ENCODE data around the gene LHX4.
A peak's percentile ranks its signal among the peaks of the same experiment; 100 is the strongest.

Gene LHX4

GRCh38 chr1:180269645-180270529 lies 39.8 kb downstream of the LHX4 start:
- in situ Hi-C loops (cut with HindIII; ENCODE audit: low pct_unique_long_range_greater_than_20kb, low sequenced_read_pairs) = no loop called here
- DNase-seq (ENCODE audit: low read depth in 1 of 2, low spot score in 1 of 2) = peak; percentile 66 to 89
- no peak for TF ChIP-seq JUND (IDR thresholded peaks at IDR 0.05; ENCODE audit: low read depth)

GRCh38 chr1:180270530-180271271 lies 40.6 kb downstream of the LHX4 start:
- in situ Hi-C loops (cut with HindIII; ENCODE audit: low pct_unique_long_range_greater_than_20kb, low sequenced_read_pairs) = no loop called here
- no peak for TF ChIP-seq JUND (IDR thresholded peaks at IDR 0.05; ENCODE audit: low read depth)
- DNase-seq (ENCODE audit: low read depth in 1 of 2, low spot score in 1 of 2) = no peak

- no peak for DNase-seq (ENCODE audit: low read depth in 1 of 2, low spot score in 1 of 2)
- TF ChIP-seq JUND (IDR thresholded peaks at IDR 0.05; ENCODE audit: low read depth) = no peak
- in situ Hi-C loops (cut with HindIII; ENCODE audit: low pct_unique_long_range_greater_than_20kb, low sequenced_read_pairs) = no loop called here
These were observed 41.5 kb downstream of the LHX4 start for GRCh38 chr1:180271272-180272255.

GRCh38 chr1:180272395-180272794 lies 42.3 kb downstream of the LHX4 start:
- DNase-seq (ENCODE audit: low read depth in 1 of 2, low spot score in 1 of 2) = no peak
- TF ChIP-seq JUND (IDR thresholded peaks at IDR 0.05; ENCODE audit: low read depth) = no peak
- in situ Hi-C loops (cut with HindIII; ENCODE audit: low pct_unique_long_range_greater_than_20kb, low sequenced_read_pairs) = no loop called here

- in situ Hi-C loops (cut with HindIII; ENCODE audit: low pct_unique_long_range_greater_than_20kb, low sequenced_read_pairs) = no loop called here
- TF ChIP-seq JUND (IDR thresholded peaks at IDR 0.05; ENCODE audit: low read depth) = no peak
- DNase-seq (ENCODE audit: low read depth in 1 of 2, low spot score in 1 of 2) = no peak
These were observed 43.0 kb downstream of the LHX4 start for GRCh38 chr1:180273066-180273465.

- in situ Hi-C loops (cut with HindIII; ENCODE audit: low pct_unique_long_range_greater_than_20kb, low sequenced_read_pairs) = no loop called here
- no peak for TF ChIP-seq JUND (IDR thresholded peaks at IDR 0.05; ENCODE audit: low read depth)
- no peak for DNase-seq (ENCODE audit: low read depth in 1 of 2, low spot score in 1 of 2)
These were observed 44.2 kb downstream of the LHX4 start for GRCh38 chr1:180274221-180274620.

- TF ChIP-seq JUND (IDR thresholded peaks at IDR 0.05; ENCODE audit: low read depth) = no peak
- no peak for DNase-seq (ENCODE audit: low read depth in 1 of 2, low spot score in 1 of 2)
- in situ Hi-C loops (cut with HindIII; ENCODE audit: low pct_unique_long_range_greater_than_20kb, low sequenced_read_pairs) = no loop called here
These were observed 45.7 kb downstream of the LHX4 start for GRCh38 chr1:180275726-180276125.

GRCh38 chr1:180277476-180278193 lies 47.6 kb downstream of the LHX4 start:
- TF ChIP-seq JUND (IDR thresholded peaks at IDR 0.05; ENCODE audit: low read depth) = no peak
- no peak for DNase-seq (ENCODE audit: low read depth in 1 of 2, low spot score in 1 of 2)
- in situ Hi-C loops (cut with HindIII; ENCODE audit: low pct_unique_long_range_greater_than_20kb, low sequenced_read_pairs) = no loop called here

- in situ Hi-C loops (cut with HindIII; ENCODE audit: low pct_unique_long_range_greater_than_20kb, low sequenced_read_pairs) = no loop called here
- no peak for DNase-seq (ENCODE audit: low read depth in 1 of 2, low spot score in 1 of 2)
These were observed 48.1 kb downstream of the LHX4 start for GRCh38 chr1:180278194-180278515.

GRCh38 chr1:180278596-180279395 lies 48.7 kb downstream of the LHX4 start:
- in situ Hi-C loops (cut with HindIII; ENCODE audit: low pct_unique_long_range_greater_than_20kb, low sequenced_read_pairs) = no loop called here
- DNase-seq (ENCODE audit: low read depth in 1 of 2, low spot score in 1 of 2) = no peak
- TF ChIP-seq JUND (IDR thresholded peaks at IDR 0.05; ENCODE audit: low read depth) = no peak

More at GRCh38 chr1:180278194-180278515, 48.1 kb downstream of the LHX4 start:
- no peak for TF ChIP-seq JUND (IDR thresholded peaks at IDR 0.05; ENCODE audit: low read depth)

GRCh38 chr1:180279651-180280050 lies 49.6 kb downstream of the LHX4 start:
- in situ Hi-C loops (cut with HindIII; ENCODE audit: low pct_unique_long_range_greater_than_20kb, low sequenced_read_pairs) = no loop called here
- DNase-seq (ENCODE audit: low read depth in 1 of 2, low spot score in 1 of 2) = no peak
- TF ChIP-seq JUND (IDR thresholded peaks at IDR 0.05; ENCODE audit: low read depth) = no peak
